Measurements from ENCODE around the gene MMP8. TPM values are rescaled to one million over a fixed set of nuclear protein-coding genes. Genes with fewer than 3 reads are reported as not detected.

MMP8 gene
- total and polyA plus RNA-seq, 9 donors: 0.05 to 0.26 (median 0.13) TPM

- no peak overlapping the region for H3K27ac ChIP-seq (ENCODE audit: low read length)
- WGBS (ENCODE audit: insufficient coverage): no CpG with 5 or more reads among the region's 2 CpGs
- no peak overlapping the region for H3K4me3 ChIP-seq (ENCODE audit: low read length)
- no peaks in the 10 kb centered on the region for H3K27me3 ChIP-seq (ENCODE audit: control insufficient read depth, insufficient read depth, low read length)
- H3K9me3 ChIP-seq (replicated peaks; ENCODE audit: control insufficient read depth, low read depth, low read length): no peaks in the 10 kb centered on the region
- DNase-seq: peak; percentile 26
- no peaks in the 10 kb centered on the region for H3K4me1 ChIP-seq (ENCODE audit: control insufficient read depth, insufficient read depth, low read length)
- H3K36me3 ChIP-seq (ENCODE audit: control insufficient read depth, insufficient read depth, low read length): no peaks in the 10 kb centered on the region
Measured at GRCh38 chr11:102727890-102728289, 3.1 kb upstream of the MMP8 start.

- no peak for DNase-seq
- Histone ChIP-seq H3K27me3 (ENCODE audit: control insufficient read depth, insufficient read depth, low read length) (no peaks in the 10 kb centered on the region), H3K36me3 (ENCODE audit: control insufficient read depth, insufficient read depth, low read length) (no peaks in the 10 kb centered on the region), H3K9me3 (replicated peaks; ENCODE audit: control insufficient read depth, low read depth, low read length) (no peaks in the 10 kb centered on the region), H3K4me3 (ENCODE audit: low read length) (no peak overlapping the region), H3K4me1 (ENCODE audit: control insufficient read depth, insufficient read depth, low read length) (no peaks in the 10 kb centered on the region), H3K27ac (ENCODE audit: low read length) (no peak overlapping the region)
Measured at GRCh38 chr11:102722821-102723220, 1.9 kb downstream of the MMP8 start.

GRCh38 chr11:102719620-102720277 is 5.0 kb downstream of the MMP8 start:
- Histone ChIP-seq H3K36me3 (ENCODE audit: control insufficient read depth, insufficient read depth, low read length) (no peaks in the 10 kb centered on the region), H3K4me3 (ENCODE audit: low read length) (no peak overlapping the region), H3K9me3 (replicated peaks; ENCODE audit: control insufficient read depth, low read depth, low read length) (no peaks in the 10 kb centered on the region), H3K27ac (ENCODE audit: low read length) (no peak overlapping the region), H3K4me1 (ENCODE audit: control insufficient read depth, insufficient read depth, low read length) (no peaks in the 10 kb centered on the region), H3K27me3 (ENCODE audit: control insufficient read depth, insufficient read depth, low read length) (no peaks in the 10 kb centered on the region)
- no peak for DNase-seq
- 56% methylated on average over 3 of the region's 4 CpGs for WGBS (ENCODE audit: insufficient coverage)

GRCh38 chr11:102717280-102717679 is 7.5 kb downstream of the MMP8 start:
- H3K27me3 ChIP-seq (ENCODE audit: control insufficient read depth, insufficient read depth, low read length): no peaks in the 10 kb centered on the region
- H3K4me1 ChIP-seq (ENCODE audit: control insufficient read depth, insufficient read depth, low read length): no peaks in the 10 kb centered on the region
- no peaks in the 10 kb centered on the region for H3K36me3 ChIP-seq (ENCODE audit: control insufficient read depth, insufficient read depth, low read length)
- H3K9me3 ChIP-seq (replicated peaks; ENCODE audit: control insufficient read depth, low read depth, low read length): no peaks in the 10 kb centered on the region
- H3K27ac ChIP-seq (ENCODE audit: low read length): no peak overlapping the region
- H3K4me3 ChIP-seq (ENCODE audit: low read length): no peak overlapping the region
- DNase-seq: no peak

- Histone ChIP-seq H3K4me1 (ENCODE audit: control insufficient read depth, insufficient read depth, low read length) (no peaks in the 10 kb centered on the region), H3K9me3 (replicated peaks; ENCODE audit: control insufficient read depth, low read depth, low read length) (no peaks in the 10 kb centered on the region), H3K4me3 (ENCODE audit: low read length) (no peak overlapping the region), H3K27me3 (ENCODE audit: control insufficient read depth, insufficient read depth, low read length) (no peaks in the 10 kb centered on the region), H3K36me3 (ENCODE audit: control insufficient read depth, insufficient read depth, low read length) (no peaks in the 10 kb centered on the region), H3K27ac (ENCODE audit: low read length) (no peak overlapping the region)
- no peak for DNase-seq
- no CpG with 5 or more reads among the region's 1 CpG for WGBS (ENCODE audit: insufficient coverage)
Measured at GRCh38 chr11:102716527-102716926, 8.2 kb downstream of the MMP8 start.

GRCh38 chr11:102712137-102712536 is 12.6 kb downstream of the MMP8 start:
- no peaks in the 10 kb centered on the region for H3K9me3 ChIP-seq (replicated peaks; ENCODE audit: control insufficient read depth, low read depth, low read length)
- no peak overlapping the region for H3K4me3 ChIP-seq (ENCODE audit: low read length)
- no peaks in the 10 kb centered on the region for H3K4me1 ChIP-seq (ENCODE audit: control insufficient read depth, insufficient read depth, low read length)
- DNase-seq: no peak
- H3K27ac ChIP-seq (ENCODE audit: low read length): no peak overlapping the region
- H3K36me3 ChIP-seq (ENCODE audit: control insufficient read depth, insufficient read depth, low read length): no peaks in the 10 kb centered on the region
- WGBS (ENCODE audit: insufficient coverage): 59% methylated on average over 3 of the region's 3 CpGs
- H3K27me3 ChIP-seq (ENCODE audit: control insufficient read depth, insufficient read depth, low read length): no peaks in the 10 kb centered on the region

GRCh38 chr11:102709201-102709945 is 15.4 kb downstream of the MMP8 start:
- H3K9me3 ChIP-seq (replicated peaks; ENCODE audit: control insufficient read depth, low read depth, low read length): no peaks in the 10 kb centered on the region
- no peak overlapping the region for H3K27ac ChIP-seq (ENCODE audit: low read length)
- H3K27me3 ChIP-seq (ENCODE audit: control insufficient read depth, insufficient read depth, low read length): no peaks in the 10 kb centered on the region
- no peak for DNase-seq
- H3K36me3 ChIP-seq (ENCODE audit: control insufficient read depth, insufficient read depth, low read length): no peaks in the 10 kb centered on the region
- H3K4me1 ChIP-seq (ENCODE audit: control insufficient read depth, insufficient read depth, low read length): no peaks in the 10 kb centered on the region
- no peak overlapping the region for H3K4me3 ChIP-seq (ENCODE audit: low read length)
- WGBS (ENCODE audit: insufficient coverage): 86% methylated on average over 1 of the region's 2 CpGs

GRCh38 chr11:102708654-102709053 is 16.1 kb downstream of the MMP8 start:
- DNase-seq: no peak
- H3K4me3 ChIP-seq (ENCODE audit: low read length): no peak overlapping the region
- H3K4me1 ChIP-seq (ENCODE audit: control insufficient read depth, insufficient read depth, low read length): no peaks in the 10 kb centered on the region
- H3K36me3 ChIP-seq (ENCODE audit: control insufficient read depth, insufficient read depth, low read length): no peaks in the 10 kb centered on the region
- no peak overlapping the region for H3K27ac ChIP-seq (ENCODE audit: low read length)
- H3K27me3 ChIP-seq (ENCODE audit: control insufficient read depth, insufficient read depth, low read length): no peaks in the 10 kb centered on the region
- no peaks in the 10 kb centered on the region for H3K9me3 ChIP-seq (replicated peaks; ENCODE audit: control insufficient read depth, low read depth, low read length)
- 100% methylated on average over 1 of the region's 4 CpGs for WGBS (ENCODE audit: insufficient coverage)

- Histone ChIP-seq H3K4me3 (ENCODE audit: low read length) (no peak within 1 kb of the TSS), H3K4me1 (ENCODE audit: control insufficient read depth, insufficient read depth, low read length) (no peaks in the 10 kb centered on the region), H3K27ac (ENCODE audit: low read length) (no peak within 1 kb of the TSS), H3K27me3 (ENCODE audit: control insufficient read depth, insufficient read depth, low read length) (no peaks in the 10 kb centered on the region), H3K9me3 (replicated peaks; ENCODE audit: control insufficient read depth, low read depth, low read length) (no peaks in the 10 kb centered on the region), H3K36me3 (ENCODE audit: control insufficient read depth, insufficient read depth, low read length) (no peaks in the 10 kb centered on the region)
- DNase-seq: no peak
- WGBS (ENCODE audit: insufficient coverage): no CpG with 5 or more reads among the region's 5 CpGs
Measured at GRCh38 chr11:102705626-102706025, 19.1 kb downstream of the MMP8 start, which contains the start of gene MMP27. TSS of gene MMP27 (minus strand) at chr11:102705769. CDS start at chr11:102705714, 55 bp downstream.

GRCh38 chr11:102704841-102705240 is 19.9 kb downstream of the MMP8 start:
- Histone ChIP-seq H3K27me3 (ENCODE audit: control insufficient read depth, insufficient read depth, low read length) (no peaks in the 10 kb centered on the region), H3K4me3 (ENCODE audit: low read length) (no peak overlapping the region), H3K9me3 (replicated peaks; ENCODE audit: control insufficient read depth, low read depth, low read length) (no peaks in the 10 kb centered on the region), H3K36me3 (ENCODE audit: control insufficient read depth, insufficient read depth, low read length) (no peaks in the 10 kb centered on the region), H3K27ac (ENCODE audit: low read length) (no peak overlapping the region), H3K4me1 (ENCODE audit: control insufficient read depth, insufficient read depth, low read length) (no peaks in the 10 kb centered on the region)
- WGBS (ENCODE audit: insufficient coverage): no CpG with 5 or more reads among the region's 3 CpGs
- no peak for DNase-seq

Measured in muscle of leg (tissue), 11 donors.